ENCODE data around the gene SDK1.

GRCh38 chr7:4040109-4040928, 739.3 kb downstream of the SDK1 start:
- TF ChIP-seq CTCF (IDR thresholded peaks at IDR 0.05) (no peak), EP300 (IDR thresholded peaks at IDR 0.05) (no peak)
